GM18526 (cell line): ENCODE data around the gene SORBS2.

ENCODE experiments used
- POLR2A ChIP-seq: IDR thresholded peaks from 3 replicates; pipeline ENCODE4 v1.6.1; 2011; ENCODE audit not compliant: insufficient read length; ENCODE audit errors: extremely low read depth

The SORBS2 gene

GRCh38 chr4:185623444-185624258 lies 188.3 kb downstream of the SORBS2 start:
- TF ChIP-seq POLR2A = no peak

GRCh38 chr4:185608185-185608584 lies 203.8 kb downstream of the SORBS2 start:
- TF ChIP-seq POLR2A = no peak

- TF ChIP-seq POLR2A = no peak
Measured at GRCh38 chr4:185602397-185602796, 209.6 kb downstream of the SORBS2 start.

- no peak for TF ChIP-seq POLR2A
Measured at GRCh38 chr4:185600801-185601434, 211.1 kb downstream of the SORBS2 start.

GRCh38 chr4:185599553-185600243 lies 212.3 kb downstream of the SORBS2 start:
- TF ChIP-seq POLR2A = no peak

GRCh38 chr4:185598846-185599552 lies 213.0 kb downstream of the SORBS2 start:
- TF ChIP-seq POLR2A = no peak

- TF ChIP-seq POLR2A = no peak
Measured at GRCh38 chr4:185597532-185598188, 214.3 kb downstream of the SORBS2 start.

GRCh38 chr4:185592845-185593488 lies 219.0 kb downstream of the SORBS2 start:
- no peak for TF ChIP-seq POLR2A

GRCh38 chr4:185592438-185592837 lies 219.6 kb downstream of the SORBS2 start:
- no peak for TF ChIP-seq POLR2A

- no peak for TF ChIP-seq POLR2A
Measured at GRCh38 chr4:185591679-185592141, 220.3 kb downstream of the SORBS2 start.

- TF ChIP-seq POLR2A = no peak
Measured at GRCh38 chr4:185590982-185591381, 221.0 kb downstream of the SORBS2 start.

GRCh38 chr4:185589067-185589836 lies 222.7 kb downstream of the SORBS2 start:
- no peak for TF ChIP-seq POLR2A

- no peak for TF ChIP-seq POLR2A
Measured at GRCh38 chr4:185587427-185588161, 224.4 kb downstream of the SORBS2 start.
